22Rv1 (cell line): Measurements from ENCODE around the gene TADA3.

ENCODE experiments used
- CTCF ChIP-seq: fragments of 450-650 bp; IDR thresholded peaks from 2 replicates; pipeline ENCODE4 v1.5.1; 2017; ENCODE audit warnings: mild to moderate bottlenecking
- ZFX ChIP-seq: fragments of 450-650 bp; IDR thresholded peaks from 2 replicates; pipeline ENCODE4 v1.6.1; 2017; ENCODE audit warnings: antibody characterized with exemption, borderline replicate concordance

GRCh38 chr3:9837701-9838582, 45.7 kb upstream of the TADA3 start:
- TF ChIP-seq ZFX (no peak), CTCF (no peak)
